Measurements from ENCODE around the gene TFPI.

TFPI gene

DNA sequence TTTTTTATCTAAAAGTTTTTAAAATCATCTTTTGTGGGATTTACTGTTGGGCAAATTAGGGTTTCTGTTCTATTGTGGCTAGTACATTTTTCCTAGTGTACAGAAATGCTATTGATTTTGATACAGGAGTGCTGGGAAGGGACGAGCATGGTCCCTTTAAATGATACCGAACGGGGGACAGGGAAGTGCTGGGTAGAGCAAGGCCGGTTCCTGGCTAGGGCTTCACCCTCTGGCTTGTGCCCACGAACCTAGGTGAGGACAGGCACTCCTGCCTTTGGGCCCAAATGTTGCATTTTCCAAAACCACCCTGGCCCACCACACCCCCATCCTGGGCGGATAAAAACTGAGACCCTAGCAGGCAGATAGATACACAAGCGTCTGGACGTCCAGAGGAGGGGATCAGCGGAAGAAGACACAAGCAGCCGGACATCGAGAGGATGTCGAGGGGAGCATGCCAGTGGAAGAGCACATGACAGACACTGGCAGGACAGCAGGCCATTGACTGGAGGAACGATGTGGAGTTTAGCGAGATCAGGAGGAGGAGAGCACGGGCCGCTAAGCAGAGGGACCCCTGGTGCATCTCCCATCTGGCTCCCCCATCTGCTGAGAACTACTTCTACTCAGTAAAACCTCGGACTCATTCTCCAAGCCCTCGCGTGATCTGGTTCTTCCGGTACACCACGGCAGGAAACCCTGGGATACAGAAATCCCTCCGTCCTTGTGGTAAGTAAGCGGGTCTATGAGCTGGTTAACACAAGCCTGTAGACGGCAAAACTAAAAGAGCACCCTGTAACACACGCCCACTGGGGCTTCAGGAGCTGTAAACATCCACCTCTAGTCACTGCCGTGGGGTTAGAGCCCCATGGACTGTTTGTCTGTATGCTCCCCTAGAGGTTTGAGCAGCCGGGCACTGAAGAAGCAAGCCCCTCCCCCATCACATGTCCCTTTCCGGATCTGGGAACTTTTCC is 92.7 kb downstream of the TFPI start:
- no peak for DNase-seq

DNA sequence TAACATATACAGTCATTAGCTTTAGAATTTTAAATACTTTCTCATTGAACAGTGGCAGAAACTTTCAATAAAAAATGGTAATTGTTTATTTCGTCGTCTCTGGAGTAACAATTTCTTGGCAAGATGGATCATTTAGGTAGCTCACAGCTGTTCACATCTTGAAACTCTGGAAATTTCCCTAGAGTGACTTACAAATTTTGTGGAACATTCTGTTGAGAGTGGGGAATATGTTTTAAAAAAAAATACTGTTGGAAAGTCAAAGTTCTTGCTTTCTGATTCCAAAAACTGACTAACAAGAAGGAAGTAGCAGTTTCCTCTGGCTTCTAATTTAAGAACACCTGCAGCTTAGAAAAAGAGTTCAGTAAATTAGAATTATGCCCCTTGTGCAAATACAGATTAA is 95.0 kb downstream of the TFPI start:
- DNase-seq, result no peak

GRCh38 chr2:187453078-187453641 is 101.1 kb downstream of the TFPI start:
- no peak for DNase-seq

DNA sequence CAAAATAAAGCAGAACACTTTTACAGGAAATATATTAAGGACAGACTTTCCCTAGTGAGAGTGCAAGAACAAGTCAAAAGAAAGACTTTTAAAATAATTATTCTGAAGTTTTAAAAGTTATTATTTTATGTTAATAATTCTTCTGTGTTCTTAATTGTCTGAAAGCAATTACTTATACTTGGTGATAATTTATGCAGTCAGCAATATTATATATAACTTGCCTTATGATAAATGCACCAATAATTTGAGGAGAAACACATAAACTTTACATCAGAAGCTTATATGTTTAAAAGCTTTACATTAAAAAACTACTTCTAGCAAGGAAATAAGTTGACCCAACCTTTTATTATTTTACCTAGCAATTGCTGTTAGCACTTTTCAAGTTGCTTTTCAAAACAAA is 102.7 kb downstream of the TFPI start:
- no peak for DNase-seq

- DNase-seq, result no peak
Measured at GRCh38 chr2:187447336-187447735, 106.9 kb downstream of the TFPI start.

GRCh38 chr2:187446711-187447110 is 107.5 kb downstream of the TFPI start:
- DNase-seq, result no peak

- no peak for DNase-seq
Measured at GRCh38 chr2:187445051-187445450, 109.2 kb downstream of the TFPI start.

DNA sequence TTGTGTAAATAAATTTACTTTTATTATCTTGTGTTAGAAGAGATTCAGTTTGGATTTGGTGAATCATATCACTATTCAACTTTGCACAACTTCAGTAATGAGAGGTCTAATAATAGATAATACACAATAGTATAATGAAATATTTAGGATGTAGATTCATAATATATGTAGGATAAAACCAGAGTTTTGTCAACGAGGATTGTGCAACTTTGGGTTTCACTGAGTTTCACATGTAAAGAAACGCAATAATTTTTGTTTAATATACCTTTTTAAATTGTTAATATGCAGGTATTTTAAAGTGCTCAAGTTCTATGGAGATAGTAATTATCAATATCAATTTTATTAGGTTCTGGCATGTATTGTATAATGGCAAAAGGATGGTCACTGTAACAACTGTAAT is 111.5 kb downstream of the TFPI start:
- DNase-seq, result no peak

DNA sequence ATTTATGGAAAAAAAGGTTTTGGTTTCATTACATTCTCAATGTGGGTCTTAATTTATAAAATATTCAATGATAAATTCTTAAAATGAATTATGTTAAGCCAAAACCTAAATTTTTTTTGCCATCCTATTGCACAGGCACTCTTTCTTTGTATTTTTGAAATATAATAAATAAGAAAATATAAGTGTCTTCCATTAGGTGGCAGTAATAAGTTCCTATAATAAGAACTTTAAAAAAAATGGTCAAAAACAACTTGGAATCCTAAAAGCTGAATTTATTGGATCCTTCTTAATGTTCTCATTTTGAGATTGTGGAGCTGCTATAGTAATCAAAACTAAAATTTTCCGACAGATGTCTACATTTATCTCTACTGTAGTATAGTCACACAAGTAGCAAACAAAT is 111.9 kb downstream of the TFPI start:
- no peak for DNase-seq

DNA sequence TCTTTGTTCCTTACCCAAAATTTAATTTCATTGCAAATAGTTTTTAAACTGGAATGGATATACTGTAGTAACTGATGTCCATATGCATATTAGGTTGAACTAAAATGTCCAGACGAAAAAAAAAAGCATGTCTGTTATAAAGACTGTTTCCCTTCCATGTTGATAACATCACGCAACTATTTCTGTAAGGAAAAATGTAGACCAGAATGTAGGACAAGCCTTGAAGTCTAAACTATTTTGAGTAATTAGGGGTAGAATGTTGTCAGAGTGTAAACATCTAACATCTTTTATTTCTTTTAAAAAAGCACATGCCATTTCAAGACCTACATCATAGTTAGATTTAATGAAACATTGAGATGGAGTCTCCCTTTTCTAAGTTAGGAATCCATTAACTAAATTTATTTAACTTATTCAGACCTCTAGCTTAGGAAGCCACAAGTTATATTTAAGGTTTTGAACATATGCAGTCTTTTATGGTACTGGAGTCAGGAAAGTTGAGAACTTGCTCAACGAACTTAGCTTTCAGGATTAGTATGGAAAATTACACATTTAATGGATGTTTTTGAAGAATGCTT is 114.0 kb downstream of the TFPI start:
- DNase-seq, result no peak

GRCh38 chr2:187438455-187438854 is 115.8 kb downstream of the TFPI start:
- DNase-seq, result no peak

- DNase-seq, result no peak
Measured at GRCh38 chr2:187435756-187436155, 118.5 kb downstream of the TFPI start.

DNA sequence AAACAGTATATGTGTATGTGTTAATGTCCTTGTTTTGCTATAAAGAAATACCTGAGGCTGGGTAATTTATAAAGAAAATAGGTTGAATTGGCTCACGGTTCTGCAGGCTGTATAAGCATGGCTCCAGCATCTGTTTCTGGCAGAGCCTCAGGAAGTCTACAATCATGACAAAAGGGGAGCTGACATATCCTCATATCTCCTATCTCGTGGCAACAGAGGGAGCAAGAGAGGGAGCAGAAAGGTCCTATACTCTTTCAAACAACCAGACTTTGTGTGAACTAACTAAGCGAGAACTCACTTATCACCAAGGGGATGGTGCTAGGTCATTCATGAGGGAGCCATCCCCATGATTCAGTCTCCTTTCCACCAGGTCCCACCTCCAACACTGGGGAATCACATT is 119.2 kb downstream of the TFPI start:
- no peak for DNase-seq

DNA sequence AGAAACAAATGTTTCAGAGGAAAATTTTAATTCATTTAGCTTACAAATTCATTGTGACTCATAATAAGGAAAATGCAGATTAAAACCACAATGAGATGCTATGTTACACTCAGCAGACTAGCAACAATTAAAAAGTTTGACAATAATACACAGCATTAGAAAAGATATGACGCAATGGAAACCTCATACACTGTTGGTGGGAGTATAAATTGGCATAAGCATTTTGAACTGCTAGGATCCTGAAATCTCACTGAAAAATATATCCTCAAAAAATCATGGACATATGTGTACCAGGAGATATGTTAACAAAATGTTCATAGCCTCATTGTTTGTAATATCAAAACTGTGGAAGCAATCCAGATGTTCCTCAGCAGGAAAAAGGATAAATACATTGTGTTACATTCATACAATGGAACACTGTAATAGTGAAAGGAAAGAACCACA is 119.9 kb downstream of the TFPI start:
- DNase-seq, result no peak

DNA sequence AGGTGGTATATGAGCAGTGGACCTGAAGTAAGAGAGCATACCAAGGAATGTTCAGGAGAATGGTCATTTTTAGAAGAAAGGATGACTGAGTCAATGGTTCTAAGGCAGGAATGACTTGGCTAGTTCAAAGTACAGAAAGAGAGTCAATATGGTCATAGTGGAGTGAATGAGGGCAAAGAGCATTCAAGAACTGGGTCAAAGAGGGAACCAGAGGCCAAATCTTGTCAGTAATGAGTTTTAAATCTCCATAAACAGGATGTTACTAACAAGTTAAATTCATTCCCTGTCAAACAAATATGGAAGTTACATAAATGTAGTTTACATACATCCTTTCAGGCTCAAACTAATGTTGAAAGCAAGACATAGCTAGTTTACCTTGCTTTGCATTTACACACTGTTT is 122.3 kb downstream of the TFPI start:
- DNase-seq, result no peak

DNA sequence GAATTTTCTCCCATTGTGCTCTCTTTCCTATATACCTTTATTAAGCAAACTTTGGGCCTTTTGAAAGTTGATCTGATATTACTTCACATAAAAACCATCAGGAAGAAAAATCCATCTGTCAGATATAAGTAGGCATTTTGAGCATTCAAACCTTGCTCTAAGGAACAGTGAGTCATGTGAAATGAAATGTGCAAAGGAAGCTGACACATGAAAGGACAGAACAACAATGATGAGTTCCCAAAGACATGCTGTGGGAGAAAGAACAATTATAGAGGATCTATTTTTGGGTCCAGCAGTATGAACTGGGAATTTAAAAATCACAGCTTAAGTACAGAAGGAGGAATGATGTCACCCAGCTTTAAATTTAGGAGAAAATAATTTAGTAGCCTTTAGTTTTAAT is 124.2 kb downstream of the TFPI start:
- DNase-seq, result no peak

- DNase-seq, result no peak
Measured at GRCh38 chr2:187424146-187424545, 130.1 kb downstream of the TFPI start.

- DNase-seq, result no peak
Measured at GRCh38 chr2:187422282-187422681, 132.0 kb downstream of the TFPI start.

GRCh38 chr2:187421519-187421918 is 132.7 kb downstream of the TFPI start:
- DNase-seq, result no peak

GRCh38 chr2:187419808-187420207 is 134.4 kb downstream of the TFPI start:
- DNase-seq, result no peak

GRCh38 chr2:187415449-187415848 is 138.8 kb downstream of the TFPI start:
- DNase-seq, result no peak
